Fibroblast of skin of left biceps (primary cell): Measurements from ENCODE around the gene SLC25A19.

Experiments
- DNase-seq, 2 experiments: peaks; one replicate each; pipeline ENCODE4 v3.0.0-alpha.2; 2013; ENCODE audit warnings: low read depth in 2 of 2

The SLC25A19 gene

DNA sequence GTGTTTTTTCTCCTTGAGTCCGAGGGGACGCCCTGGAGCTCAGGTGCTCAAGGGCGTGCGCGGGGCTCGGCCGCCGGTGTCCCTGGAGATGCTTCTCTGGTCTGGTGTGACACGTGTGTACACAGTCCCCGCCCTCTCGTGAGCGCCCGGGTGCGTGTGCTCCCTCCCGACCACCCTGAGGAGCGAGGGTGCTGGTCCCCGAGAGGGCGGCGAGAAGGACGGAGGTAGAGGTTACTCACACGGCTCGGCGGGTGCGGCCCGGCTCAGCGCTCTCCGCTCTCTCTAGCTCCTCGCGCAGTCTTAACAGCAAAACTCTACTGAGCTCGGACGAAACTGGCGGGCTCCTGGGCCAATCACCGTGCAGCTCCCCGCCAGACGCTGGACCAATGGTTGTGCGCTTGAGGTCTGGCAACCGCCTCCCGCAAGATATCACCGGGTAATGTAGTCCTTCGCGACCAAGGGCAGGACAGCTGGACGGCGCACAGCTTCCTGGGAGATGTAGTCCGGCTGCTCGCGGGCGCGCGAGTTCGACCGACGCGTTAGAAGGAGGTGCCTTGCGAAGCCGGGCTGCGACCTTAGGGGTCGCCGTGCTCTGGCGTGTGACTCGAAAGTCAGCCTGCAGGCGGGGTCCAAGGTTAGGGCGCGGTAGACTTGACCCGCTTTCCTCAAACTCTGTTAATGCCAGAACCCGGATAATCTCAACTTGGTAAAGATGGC lies at the start of gene SLC25A19:
Gene SLC25A19, minus strand, starts transcription at position 319 of the 717 bp plus-strand sequence. CDS start 2,669 bp downstream, outside the sequence.
- DNase-seq, result peak; percentile 94

DNA sequence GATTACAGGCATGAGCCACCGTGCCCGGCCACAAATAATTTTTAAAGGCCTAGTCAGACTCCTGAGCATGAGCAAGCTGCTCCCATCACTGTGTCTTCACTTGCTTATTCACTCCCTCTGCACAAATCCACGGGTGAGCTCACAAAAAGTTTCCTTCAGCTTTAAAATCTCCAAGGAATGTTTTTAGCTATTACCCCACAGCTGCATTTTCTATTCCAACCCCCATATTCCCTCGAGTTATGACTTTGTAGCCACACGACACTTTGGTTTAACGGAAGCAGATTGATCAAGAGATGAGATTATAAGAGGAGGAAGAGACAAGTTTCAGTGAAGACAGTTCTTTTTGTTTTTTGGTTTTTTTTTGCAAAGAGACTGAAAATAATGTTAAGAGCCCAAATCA lies 49.1 kb upstream of the SLC25A19 start:
- DNase-seq, result peak; percentile 9 to 18

DNA sequence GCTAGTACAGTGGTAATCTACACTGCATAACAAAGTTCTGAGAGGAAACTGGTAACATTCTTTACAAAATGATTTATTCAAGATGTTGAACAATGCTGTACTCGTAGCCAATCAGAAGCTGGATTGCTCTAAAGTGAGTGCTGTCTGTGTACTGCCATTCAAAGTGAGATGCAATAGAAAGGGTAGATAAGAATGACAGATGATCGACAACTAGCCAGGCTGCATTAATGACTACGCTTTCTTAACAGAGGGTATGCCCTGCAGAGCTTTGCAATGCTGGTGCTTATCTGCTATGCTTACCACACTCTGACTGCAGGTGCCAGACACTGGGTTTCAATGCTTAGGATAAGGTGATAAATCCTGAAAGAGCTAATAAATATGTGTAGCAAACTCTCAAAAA lies 46.1 kb upstream of the SLC25A19 start:
- no peak for DNase-seq

DNA sequence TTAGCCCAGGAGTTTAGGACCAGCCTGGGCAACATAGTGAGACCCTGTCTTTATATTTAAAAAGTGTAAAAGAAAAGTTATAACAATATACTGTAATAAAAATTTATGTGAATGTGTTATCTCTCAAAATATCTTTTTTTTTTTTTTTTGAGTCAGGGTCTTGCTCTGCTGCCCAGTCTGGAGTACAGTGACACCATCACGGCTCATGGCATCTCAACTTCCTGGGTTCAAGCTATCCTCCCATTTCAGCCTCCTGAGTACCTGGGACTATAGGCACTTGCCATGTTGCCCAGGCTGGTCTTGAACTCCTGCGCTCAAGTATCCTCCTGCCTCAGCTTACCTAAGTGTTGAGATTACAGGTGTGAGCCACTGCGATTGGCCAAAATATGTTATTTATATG lies 45.5 kb upstream of the SLC25A19 start:
- no peak for DNase-seq

DNA sequence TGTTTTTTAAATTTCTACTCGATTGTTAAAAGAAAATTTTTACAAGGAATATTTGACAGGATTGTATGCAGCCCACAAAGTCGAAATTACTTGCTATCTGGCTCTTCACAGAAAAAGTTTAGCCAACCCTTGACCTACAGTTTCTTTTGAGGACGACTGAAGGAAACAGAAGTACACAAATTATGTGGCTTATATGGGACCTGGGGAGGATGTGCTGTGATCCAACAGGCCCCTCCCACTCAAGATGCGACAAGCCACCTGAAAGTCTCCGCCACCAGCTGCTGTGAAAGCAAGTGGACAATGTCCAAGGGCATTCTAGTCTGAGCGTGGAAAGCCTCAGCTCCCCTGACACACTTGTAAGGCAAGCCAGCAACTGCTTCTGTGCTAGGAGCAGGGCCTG lies 42.4 kb upstream of the SLC25A19 start:
- no peak for DNase-seq

DNA sequence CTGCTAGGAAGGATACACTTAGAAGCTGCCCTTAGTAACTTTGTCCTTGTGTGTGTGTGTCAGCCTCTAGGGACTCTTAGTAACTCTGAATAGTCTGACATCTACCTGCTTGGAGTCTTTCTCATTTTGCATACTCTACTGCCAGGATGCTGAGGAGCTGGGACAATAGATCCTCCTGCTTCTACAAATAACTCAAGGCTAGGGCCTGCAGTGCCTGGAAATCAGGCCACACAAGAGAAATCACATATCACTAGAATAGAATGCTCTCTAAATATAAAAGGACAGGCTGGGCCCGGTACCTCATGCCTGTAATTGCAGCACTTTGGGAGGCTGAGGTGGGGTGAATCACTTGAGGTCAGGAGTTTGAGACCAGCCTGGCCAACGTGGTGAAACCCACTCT lies 38.5 kb upstream of the SLC25A19 start:
- DNase-seq, result no peak

DNA sequence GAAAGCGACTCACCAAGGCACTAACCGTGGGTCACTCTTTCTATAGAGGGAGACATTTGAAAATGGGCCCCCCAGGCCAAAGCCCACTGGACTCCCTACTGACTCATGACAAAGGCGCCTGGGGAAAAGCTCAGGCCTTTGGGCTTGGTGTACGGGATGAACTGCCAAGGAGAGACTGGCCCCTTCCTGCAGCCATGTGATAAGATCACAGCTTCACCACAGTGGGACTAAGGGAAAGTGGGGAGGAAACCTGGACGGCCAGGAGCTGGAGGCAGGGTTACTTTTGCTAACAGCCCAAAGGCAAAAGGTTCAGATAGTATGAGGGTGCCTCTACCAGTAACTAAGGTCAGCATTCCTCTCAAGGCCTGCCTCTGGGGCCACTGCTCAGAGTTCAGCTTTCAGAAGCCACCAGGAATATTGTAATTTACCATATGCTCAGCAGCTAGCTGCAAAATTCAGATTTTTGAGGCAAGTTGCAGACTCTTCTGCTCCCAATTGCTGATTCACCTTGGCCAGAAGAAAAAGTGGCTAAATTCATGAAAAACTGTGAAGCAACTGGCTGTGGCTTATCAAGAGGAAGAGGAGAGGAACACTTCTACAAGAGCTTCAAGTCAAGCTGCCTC lies 37.1 kb upstream of the SLC25A19 start:
- DNase-seq, result no peak

DNA sequence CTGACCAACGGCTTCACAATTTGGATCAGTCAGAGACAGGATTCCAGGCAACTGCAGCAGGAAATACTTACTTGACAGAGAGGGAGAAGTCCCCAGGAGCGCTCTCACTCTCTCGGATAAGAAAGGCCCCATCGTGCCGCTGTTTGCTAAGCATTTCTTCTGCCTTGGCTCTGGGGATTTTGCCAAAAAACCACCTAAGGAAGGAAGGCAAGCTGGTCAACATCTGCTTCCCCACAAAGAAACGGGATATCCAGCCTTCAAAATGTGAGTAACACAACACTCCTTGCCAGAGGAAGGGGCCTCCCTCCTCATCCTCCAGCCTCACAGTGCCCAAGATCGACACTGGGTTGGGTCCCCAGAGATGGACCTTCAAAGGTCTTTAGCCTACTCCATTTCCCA lies 36.6 kb upstream of the SLC25A19 start:
- DNase-seq, result peak; percentile 49

DNA sequence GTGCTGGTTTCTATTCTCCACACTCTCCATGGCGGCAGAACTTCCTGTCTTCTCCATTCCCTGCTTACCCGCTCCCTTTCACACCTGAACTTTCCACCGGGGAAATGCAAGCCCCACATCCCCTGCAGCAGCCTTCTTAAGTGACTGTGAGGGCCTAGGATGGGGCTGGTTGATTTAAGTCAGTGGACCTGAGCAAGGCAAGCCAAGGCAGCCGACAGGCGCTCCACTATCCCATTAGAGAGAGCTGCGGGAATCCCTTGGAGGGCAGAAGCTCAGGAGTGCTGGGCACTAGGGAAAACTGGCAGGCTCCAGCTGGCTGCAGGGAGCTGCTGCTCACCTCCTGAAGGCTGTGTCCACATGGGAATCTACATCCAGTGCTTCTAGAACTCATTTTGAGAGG lies 36.1 kb upstream of the SLC25A19 start:
- no peak for DNase-seq

DNA sequence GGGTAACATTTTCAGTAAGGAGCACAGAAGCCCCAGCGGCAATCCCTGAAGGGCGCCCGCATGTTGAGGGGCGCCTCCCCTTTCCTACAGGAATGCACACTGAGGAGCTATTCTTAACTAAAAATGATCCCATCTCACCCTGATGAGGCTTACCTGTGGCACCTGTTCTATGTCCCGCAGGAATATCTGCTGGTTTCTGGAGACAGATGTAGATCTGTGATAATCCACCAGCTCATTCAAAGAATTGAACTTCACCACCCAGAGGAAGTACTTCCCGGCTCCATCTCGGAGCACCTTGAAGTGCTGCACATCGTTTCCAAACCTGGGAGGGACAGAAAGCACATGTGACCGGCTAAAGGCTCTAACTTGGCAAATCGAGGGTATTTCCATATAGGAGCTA lies 32.3 kb upstream of the SLC25A19 start:
- DNase-seq, result no peak

DNA sequence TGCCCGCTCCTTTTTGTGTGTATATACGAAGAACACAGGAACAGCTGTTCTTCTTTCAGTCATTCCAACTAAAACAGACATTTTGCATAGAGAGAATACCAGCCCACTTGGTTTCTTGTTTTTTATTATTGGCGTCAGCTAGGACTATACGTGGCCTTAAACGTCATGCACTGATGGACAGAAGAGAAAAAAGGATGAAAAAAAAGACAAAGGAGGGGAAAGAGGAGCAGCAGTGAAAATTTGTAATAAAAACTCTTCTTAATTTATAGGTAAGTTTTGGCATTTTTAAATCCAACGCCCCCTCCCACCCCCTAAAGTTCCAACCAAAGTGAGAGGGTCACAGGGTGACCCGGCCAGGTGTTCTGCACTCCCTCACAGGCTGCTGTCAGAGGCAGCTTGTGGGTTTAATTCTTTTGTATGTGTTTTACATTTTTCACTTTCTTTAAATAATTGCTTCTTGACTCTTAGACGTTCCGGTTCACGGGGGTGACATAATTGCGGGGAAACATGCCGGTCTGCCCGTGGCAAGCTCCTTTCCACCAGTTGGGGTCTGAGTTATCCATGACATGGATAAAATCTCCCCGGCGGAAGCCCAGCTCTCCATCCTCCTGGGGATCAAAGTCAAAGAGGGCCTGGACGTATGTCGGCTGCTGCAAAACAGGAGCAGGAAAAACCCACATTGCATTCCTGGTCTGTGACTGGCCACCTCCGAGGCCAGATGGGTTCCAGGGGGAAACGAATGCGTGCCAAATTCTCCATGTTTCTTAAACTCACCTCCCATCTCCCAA lies 30.9 kb upstream of the SLC25A19 start:
- peak; percentile 38 to 40 for DNase-seq

DNA sequence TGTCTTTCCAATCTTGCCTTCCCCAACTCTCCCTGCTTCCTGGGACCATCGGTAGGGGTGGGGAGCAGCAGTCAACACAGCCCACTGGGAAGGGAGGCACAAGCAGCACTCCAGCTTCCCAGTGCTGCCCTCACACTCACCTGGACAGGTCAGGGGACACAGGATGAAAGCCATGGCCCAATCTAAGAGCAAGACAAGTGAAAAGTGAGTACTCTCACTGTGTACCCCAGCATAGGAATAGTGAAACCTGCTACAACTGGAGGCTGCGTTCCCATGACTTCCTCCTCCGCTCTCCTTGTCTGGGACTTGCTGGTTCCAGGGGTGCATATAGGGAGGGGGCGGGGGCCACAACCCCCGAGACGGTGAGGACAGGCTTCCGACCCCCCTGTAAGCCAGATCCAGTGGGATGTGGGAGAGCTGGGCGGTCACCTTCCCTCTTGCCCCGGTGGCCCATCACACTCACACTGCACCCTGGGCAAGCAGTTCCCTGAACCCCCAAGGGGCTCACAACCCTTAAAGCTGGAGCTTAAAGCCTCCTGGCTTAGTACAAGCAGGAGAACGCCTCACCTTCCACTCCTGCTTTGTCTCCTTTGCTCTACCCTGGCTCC lies 29.5 kb upstream of the SLC25A19 start:
- no peak for DNase-seq

DNA sequence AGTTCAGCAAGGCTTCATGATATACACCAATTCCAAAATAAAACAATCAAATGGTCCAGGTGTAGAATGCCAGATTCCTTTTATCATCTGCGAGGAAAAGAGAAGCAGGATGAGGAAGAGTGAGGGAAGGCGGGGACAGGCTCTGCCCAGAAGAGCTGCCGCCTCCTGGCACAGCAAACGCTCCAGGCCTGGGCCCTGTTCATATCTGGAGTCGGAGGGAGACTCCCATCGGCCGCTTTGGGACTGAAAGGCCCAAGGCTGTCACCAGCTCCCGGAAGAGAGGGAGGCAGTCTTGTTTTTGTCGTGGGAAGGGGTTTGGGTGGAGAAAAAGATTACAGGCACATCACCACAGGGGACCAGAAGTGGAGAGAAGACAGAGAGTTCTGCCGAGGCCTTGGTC lies 29.0 kb upstream of the SLC25A19 start:
- no peak for DNase-seq

DNA sequence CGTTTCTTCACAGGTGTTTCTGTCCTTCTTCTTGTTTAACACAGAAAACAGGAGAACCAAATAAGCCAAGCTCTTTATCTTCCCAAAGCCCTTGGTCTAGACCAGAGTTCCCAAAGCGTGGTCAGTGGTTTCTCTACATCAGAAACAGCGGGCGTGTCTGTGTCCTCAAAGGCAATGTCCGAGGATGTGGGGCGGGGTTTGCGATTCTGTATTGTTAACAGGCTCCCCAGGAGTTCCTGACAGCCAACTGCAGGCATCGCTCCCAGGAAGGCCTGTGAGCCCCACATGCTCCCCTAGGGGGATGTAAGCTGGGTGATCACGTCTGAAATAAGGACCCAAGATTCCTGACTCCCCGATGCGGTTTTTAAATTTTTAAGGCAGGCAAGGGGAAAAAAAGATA lies 28.4 kb upstream of the SLC25A19 start:
- DNase-seq, result no peak

DNA sequence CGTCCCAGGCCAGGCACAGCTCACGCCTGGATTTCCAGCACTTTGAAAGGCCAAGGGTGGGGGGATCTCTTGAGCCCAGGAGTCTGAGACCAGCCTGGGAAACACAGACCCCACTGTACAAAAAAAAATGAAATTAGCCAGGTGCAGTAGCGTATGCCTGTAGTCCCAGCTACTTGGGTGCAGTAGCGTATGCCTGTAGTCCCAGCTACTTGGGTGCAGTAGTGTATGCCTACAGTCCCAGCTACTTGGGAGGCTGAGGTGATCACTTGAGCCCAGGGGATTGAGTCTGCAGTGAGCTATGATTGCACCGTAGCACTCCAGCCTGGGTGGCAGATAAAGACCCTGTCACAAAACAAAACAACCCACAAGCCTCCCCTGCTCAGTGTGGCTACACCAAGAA lies 27.0 kb upstream of the SLC25A19 start:
- DNase-seq, result no peak

DNA sequence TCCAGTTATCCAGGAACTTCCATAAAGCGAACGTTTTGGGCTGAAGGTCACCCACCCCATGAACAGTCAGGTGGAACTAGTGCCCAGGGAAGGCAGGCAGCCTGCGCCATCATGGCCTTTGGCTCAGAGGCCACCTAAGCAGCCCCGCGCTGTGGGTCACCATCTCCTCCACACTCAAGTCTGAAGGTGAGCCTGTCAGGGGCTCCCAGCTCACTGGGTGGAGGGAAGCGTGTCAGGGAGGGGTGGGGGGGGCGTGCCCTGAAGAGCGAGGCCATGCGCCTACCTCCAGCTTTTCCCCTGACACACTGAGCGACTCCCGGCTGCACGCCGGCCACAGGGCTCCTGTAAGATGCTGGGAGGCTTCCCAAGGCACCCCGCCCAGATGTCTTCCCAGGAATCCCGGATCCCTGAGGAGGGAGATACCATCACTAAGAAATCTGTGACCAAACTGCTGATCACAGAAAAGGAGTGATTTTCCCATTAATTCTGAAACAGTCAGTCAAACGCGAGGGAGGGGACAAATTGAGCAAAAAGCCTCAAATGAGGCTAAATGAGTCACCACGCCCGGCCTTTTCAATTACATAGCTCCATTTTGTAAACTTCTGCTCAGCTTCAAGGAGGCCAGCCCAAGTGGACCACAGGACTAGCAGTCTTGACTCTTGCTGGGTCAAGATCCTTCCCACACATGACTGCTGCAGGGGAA lies 26.5 kb upstream of the SLC25A19 start:
- no peak for DNase-seq

DNA sequence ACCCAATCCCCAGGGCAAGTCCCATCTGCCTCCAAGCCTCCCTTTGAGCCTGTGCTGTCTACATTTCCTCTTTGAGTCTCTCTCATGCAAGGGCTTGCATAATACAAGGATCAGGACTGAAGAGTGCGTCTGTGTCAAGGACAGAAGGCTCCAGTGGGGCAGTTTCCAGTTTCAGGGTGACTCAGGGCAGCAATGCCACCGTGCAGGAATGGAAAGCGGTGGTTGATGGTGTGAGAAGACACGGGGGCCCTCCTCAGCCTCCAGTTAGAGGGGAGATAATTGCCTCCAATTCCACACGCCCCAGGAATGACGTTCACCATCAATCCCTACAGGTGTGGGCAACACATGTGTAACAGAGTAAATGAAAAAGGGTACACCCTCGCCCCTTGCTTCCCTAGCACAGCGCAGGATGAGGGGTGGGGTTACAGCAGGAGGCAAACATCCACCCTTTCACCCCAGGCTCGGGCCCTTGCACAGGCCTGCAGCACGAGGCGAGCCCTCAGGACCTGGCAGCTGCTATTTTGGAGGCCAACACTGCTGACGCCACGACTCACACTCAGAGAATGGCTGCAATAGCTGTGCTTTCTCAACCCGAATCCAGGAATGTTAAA lies 24.8 kb upstream of the SLC25A19 start:
- DNase-seq, result no peak

DNA sequence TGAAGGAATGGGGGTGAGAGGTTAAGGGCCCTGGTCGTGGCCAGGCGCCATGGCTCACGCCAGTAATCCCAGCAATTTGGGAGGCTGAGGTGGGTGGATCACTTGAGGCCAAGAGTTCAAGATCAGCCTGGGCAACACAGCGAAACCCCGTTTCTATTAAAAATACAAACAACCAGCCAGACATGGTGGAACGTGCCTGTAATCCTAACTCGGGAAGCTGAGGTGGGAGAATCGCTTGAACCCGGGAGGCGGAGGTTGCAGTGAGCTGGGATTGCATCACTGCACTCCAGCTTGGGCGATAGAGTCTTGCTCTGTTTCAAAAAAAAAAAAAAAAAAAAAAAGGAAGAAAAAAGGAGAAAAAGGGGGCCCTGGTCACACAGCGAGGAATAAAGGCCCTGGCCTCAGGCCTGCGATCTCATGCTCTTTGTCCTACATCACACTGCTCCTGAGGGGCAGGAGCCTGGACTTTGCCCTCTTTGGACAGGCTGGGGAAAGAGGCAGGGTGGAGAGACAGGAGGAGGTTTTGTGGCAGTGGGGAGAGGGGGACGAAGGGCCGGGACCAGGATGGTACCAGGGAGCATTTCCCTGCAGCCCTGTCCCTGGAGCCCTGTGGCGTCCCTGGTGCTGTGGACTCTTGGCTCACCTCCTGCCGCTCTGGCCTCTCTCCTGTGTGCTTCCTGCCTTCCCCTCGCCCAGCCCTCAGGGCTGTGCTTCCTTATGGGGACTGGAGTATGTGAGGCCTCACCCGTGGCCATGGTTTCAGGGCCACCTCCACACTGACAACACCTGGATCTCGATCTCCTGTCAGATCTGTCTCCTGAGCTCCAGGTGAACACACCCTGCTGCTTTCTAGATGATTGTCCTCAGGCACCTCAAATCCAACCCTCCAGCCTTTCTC lies 19.7 kb upstream of the SLC25A19 start:
- DNase-seq, result no peak

DNA sequence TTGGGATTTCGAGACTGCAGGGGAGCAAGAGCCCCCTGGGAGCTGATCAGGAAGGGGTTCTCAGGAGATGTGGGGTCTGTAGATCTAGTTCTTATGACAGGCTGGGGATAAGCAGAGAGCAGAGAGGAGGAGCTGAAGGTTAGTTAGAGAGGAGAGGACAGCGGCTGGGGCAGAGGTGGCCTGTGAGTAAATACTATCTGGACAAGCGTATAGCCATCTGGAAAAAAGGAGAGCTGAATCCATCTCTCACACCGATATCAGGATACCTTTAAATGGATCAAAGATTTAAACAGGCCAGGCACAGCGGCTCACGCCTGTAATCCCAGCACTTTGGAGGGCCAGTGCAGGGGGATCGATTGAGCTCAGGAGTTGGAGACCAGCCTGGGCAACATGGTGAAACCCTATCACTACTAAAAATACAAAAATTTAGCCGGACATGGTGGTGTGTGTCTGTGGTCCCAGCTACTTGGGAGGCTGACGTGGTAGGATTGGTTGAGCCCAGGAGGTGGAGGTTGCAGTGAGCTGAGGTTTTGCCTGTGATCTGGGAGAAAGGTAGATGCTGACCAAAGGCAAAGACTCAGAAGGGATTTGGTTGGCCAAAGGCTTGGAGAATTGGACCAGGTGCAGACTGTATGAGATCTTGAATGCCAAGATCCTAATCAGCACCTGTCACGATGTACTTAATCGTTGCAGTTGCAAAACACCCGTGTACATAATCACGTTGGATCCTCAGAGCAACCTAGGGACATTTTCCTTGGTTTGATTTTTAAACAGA lies 18.9 kb upstream of the SLC25A19 start:
- DNase-seq, result no peak
